ENCODE results near the gene SLC39A8. TPM values are rescaled to one million over a fixed set of nuclear protein-coding genes. Genes with fewer than 3 reads are reported as not detected.

The SLC39A8 gene
- total RNA-seq, 4 donors from 2014 or later: 9.4 to 38.6 (median 14.4) TPM

DNA sequence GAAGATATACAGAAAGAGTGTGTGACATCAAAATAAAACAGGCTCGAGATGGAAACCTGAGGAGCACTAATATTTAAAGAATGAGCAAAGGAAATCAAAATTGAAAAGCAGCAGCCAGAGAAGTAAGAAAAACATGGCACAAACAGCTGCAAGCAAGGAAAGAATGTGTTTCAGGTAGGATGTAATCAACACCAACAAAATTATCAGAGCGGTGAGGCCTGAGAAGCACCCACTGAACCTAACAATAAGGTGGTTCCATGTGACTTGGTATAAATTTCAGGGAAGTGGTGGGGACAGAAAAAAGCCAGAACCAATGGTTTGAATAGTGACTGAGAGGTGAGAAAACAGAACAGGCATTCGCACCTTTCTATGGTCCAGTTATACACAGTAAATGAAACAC, 11.5 kb downstream of the SLC39A8 start:
- Histone ChIP-seq H3K4me1 (no peaks in the 10 kb centered on the region), H3K36me3 (no peaks in the 10 kb centered on the region), H3K4me3 (no peak overlapping the region), H3K9me3 (no peaks in the 10 kb centered on the region), H3K27me3 (no peaks in the 10 kb centered on the region), H3K27ac (no peak overlapping the region)
- intact Hi-C loops (cut with DNase I; ENCODE audit: low total_unique reads): no loop called here
- TF ChIP-seq POLR2A (IDR thresholded peaks at IDR 0.05): no peak
- no peak for TF ChIP-seq CTCF (IDR thresholded peaks at IDR 0.05)
- DNase-seq: no peak

- H3K36me3 ChIP-seq: no peaks in the 10 kb centered on the region
- intact Hi-C loops (cut with DNase I; ENCODE audit: low total_unique reads): no loop called here
- H3K9me3 ChIP-seq: no peaks in the 10 kb centered on the region
- no peak overlapping the region for H3K4me3 ChIP-seq
- no peak for TF ChIP-seq CTCF (IDR thresholded peaks at IDR 0.05)
- TF ChIP-seq POLR2A (IDR thresholded peaks at IDR 0.05): no peak
- H3K27me3 ChIP-seq: no peaks in the 10 kb centered on the region
- no peaks in the 10 kb centered on the region for H3K4me1 ChIP-seq
- DNase-seq: no peak
- H3K27ac ChIP-seq: no peak overlapping the region
These were observed 17.2 kb downstream of the SLC39A8 start for GRCh38 chr4:102328045-102328444.

DNA sequence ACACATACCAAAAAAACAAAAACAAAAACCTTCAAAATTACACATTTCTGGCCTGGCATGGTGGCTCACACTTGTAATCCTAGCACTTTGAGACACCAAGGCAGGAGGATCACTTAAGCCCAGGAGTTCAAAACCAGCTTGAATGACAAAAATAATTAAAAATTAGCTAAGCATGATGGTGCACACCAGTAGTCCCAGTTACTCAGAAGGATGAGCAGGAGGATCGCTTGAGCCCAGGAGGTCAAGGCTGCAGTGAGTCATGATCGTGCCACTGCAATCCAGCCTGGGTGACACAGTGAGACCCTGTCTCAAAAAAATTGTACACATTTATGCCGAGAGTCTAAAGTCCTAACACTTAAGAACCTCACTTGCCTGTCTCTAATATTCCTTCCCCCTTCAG, 18.3 kb downstream of the SLC39A8 start:
- no peak overlapping the region for H3K4me3 ChIP-seq
- intact Hi-C loops (cut with DNase I; ENCODE audit: low total_unique reads): no loop called here
- no peak overlapping the region for H3K27ac ChIP-seq
- no peaks in the 10 kb centered on the region for H3K4me1 ChIP-seq
- no peak for DNase-seq
- H3K36me3 ChIP-seq: no peaks in the 10 kb centered on the region
- no peaks in the 10 kb centered on the region for H3K27me3 ChIP-seq
- H3K9me3 ChIP-seq: no peaks in the 10 kb centered on the region
- TF ChIP-seq CTCF (IDR thresholded peaks at IDR 0.05) (no peak), POLR2A (IDR thresholded peaks at IDR 0.05) (no peak)

DNA sequence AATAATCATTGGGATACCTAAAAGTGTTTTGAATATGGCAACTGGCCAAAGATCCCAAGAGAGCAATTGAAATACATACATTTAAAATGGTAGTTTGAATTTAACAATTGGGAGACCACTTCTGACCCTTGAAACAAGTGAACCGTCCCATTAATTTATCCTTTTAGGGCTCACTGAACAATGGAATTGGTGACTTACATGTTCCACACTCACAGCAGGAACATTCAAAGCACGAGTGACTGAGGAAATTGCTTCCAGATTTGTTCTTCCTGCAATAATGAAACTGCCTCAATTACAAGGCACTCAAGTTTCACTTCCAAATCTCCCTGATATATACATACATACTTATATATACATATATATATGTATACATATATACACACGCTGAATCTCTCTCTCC, 20.6 kb downstream of the SLC39A8 start:
- H3K27me3 ChIP-seq: no peaks in the 10 kb centered on the region
- H3K4me1 ChIP-seq: no peaks in the 10 kb centered on the region
- no peak overlapping the region for H3K27ac ChIP-seq
- H3K36me3 ChIP-seq: no peaks in the 10 kb centered on the region
- no peak for TF ChIP-seq POLR2A (IDR thresholded peaks at IDR 0.05)
- TF ChIP-seq CTCF (IDR thresholded peaks at IDR 0.05): no peak
- intact Hi-C loops (cut with DNase I; ENCODE audit: low total_unique reads): no loop called here
- no peaks in the 10 kb centered on the region for H3K9me3 ChIP-seq
- DNase-seq: no peak
- H3K4me3 ChIP-seq: no peak overlapping the region

DNA sequence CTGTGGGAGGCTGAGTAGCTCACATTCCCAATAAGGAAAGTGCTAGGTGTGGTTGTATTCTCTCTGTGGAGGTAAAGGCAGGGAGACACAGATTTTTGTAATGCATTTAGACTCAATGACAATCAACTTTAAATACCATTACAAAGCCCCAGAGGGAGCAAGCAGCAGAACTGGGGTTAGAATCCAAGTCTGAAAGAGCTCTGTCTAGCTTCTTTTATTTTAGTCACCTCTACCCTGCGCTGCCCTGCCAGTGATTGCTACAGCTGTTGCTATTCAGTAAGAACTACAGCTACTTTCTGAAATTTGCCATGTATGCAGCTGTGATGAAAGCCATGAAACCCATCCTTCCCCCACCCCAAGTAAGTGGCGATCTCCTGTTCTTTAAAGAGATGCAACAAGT, 22.5 kb downstream of the SLC39A8 start:
- no peak overlapping the region for H3K27ac ChIP-seq
- intact Hi-C loops (cut with DNase I; ENCODE audit: low total_unique reads): no loop called here
- TF ChIP-seq CTCF (IDR thresholded peaks at IDR 0.05) (no peak), POLR2A (IDR thresholded peaks at IDR 0.05) (no peak)
- H3K36me3 ChIP-seq: no peaks in the 10 kb centered on the region
- no peak for DNase-seq
- H3K4me3 ChIP-seq: no peak overlapping the region
- no peaks in the 10 kb centered on the region for H3K9me3 ChIP-seq
- H3K27me3 ChIP-seq: no peaks in the 10 kb centered on the region
- H3K4me1 ChIP-seq: no peaks in the 10 kb centered on the region

Measured in uterus (tissue), 4 donors.